AG04449 (cell line): Measurements from ENCODE around the gene F2.

ENCODE experiments used
- CTCF ChIA-PET: fragments of 350-600 bp; formaldehyde crosslinking; extraction: SDS; loops from one replicate; lab custom pipeline; 2021; ENCODE audit warnings: antibody characterized with exemption; lab: Yijun Ruan, JAX
- POLR2A ChIA-PET: fragments of 400-600, 350-600 bp; formaldehyde crosslinking; extraction: SDS; loops from one replicate; lab custom pipeline; 2020; ENCODE audit warnings: antibody characterized with exemption, inconsistent platforms; lab: Yijun Ruan, JAX
- DNase-seq: peaks from one replicate; pipeline ENCODE4 v3.0.0-alpha.2; 2010; ENCODE audit warnings: low read depth, low spot score
- H3K4me3 ChIP-seq: 2 replicates; pipeline ENCODE4 v1.5.1; 2011; ENCODE audit warnings: low read depth, mild to moderate bottlenecking, control low read depth, low read length
- CTCF ChIP-seq: IDR thresholded peaks from one replicate; pipeline ENCODE4 v1.5.1; 2011; ENCODE audit warnings: mild to moderate bottlenecking, moderate library complexity, low read length, control low read depth, inconsistent platforms; ENCODE audit not compliant: insufficient read depth; ENCODE audit errors: missing control alignments

Gene F2

GRCh38 chr11:46718155-46719019, 626 bp upstream of the F2 start:
- no peak for TF ChIP-seq CTCF
- DNase-seq = no peak
- ChIA-PET POLR2A (no interaction called here), CTCF (interaction anchor here (1.3 kb wide), 1 partner anchor 10 kb away, joined by 3 read pairs; no protein-coding TSS in a partner anchor)
- H3K4me3 ChIP-seq = no peak overlapping the region

DNA sequence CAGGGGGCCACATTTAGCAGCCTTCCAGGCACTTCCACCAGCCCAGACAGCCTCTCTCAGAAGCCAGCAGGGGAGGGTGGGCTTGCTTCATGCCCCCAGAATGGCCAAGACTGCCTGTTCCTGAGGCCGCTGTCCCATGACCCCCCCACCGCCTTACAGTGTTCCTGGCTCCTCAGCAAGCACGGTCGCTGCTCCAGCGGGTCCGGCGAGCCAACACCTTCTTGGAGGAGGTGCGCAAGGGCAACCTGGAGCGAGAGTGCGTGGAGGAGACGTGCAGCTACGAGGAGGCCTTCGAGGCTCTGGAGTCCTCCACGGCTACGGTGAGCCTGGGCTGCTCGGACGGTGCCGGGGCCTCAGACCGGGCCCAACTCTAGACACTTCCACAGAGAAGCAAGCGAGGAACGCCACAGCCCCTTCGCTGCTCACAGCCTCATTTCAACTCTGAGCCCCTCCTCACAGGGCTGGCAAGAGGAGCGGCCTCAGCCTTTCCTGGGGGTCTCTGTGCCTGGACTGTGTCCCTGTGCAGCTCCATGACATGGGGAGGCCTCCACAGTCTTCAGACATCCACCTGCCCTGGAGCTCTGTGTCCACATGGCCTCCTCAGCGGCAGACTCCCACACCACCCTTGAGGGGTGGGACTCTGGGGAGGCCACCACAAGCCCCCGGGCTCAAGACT, 668 bp downstream of the F2 start:
- TF ChIP-seq CTCF = no peak
- no peak for DNase-seq
- CTCF ChIA-PET = no interaction called here
- POLR2A ChIA-PET = no interaction called here
- H3K4me3 ChIP-seq = no peak overlapping the region

DNA sequence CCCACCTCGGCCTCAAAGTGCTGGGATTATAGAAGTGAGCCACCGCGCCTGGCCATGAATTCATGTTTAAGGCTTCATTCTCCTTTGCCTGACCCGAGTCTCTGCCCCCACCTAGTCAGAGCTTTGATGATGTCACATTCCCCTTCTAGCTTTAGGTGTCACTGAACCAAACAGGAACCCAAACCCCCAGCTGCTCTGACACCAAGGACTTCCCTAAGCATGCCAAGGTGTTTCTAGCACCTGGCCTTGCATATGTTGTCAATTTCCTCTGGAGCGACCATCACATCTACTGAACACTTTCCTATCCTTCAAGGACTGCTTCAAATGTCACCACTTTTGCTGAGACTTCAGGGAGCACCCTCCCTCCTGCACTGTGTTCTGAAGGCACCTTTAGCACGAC, 2.3 kb downstream of the F2 start:
- H3K4me3 ChIP-seq = no peak overlapping the region
- POLR2A ChIA-PET = no interaction called here
- no peak for DNase-seq
- no peak for TF ChIP-seq CTCF
- CTCF ChIA-PET = interaction anchor here (1.0 kb wide), 1 partner anchor 10 kb away, joined by 3 read pairs; no protein-coding TSS in a partner anchor

DNA sequence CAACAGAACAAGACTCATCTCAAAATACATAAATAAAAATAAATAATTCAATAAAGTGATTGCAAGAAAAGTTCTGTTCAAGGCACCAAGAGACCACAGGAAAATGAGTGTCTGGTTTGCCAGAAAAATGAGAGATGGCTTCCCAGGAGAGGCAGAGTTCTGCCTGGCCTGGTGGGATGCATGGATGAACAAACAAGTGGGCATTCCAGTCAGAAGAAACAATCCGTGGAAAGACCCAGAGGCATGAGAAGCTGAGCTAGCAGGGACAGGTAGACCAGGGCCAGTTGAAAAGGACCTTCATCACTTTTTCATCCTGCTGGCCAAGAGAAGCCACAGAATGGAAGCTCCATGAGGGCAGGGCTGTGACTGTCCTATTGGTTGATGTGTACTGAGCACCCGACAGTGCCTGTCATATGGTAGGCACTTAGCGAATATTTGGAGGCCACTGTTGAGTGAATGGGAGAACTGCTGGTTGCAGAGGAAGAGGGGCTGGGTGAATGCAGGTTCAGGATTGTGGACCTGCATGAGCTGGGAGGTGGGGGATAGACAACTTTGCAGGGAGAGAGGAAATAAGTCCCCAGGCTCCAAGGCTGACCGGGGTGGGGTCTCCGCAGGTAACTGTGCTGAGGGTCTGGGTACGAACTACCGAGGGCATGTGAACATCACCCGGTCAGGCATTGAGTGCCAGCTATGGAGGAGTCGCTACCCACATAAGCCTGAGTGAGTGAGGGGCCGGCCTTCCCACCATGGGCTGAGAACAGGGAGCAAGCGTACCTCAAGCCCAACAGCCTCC, 3.7 kb downstream of the F2 start:
- H3K4me3 ChIP-seq = no peak overlapping the region
- CTCF ChIA-PET = no interaction called here
- DNase-seq = no peak
- no peak for TF ChIP-seq CTCF
- POLR2A ChIA-PET = interaction anchor here (0.7 kb wide), 1 partner anchor 42 kb away, joined by 3 read pairs; no protein-coding TSS in a partner anchor

DNA sequence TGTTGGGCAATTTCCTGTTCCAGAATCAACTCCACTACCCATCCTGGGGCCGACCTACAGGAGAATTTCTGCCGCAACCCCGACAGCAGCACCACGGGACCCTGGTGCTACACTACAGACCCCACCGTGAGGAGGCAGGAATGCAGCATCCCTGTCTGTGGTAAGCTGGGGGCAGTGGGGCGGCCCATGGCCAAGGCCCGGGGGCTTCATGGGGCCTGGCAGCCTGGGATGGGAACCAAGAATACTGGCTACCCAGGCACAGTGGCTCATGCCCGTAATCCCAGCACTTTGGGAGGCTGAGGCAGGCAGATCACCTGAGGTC, 4.3 kb downstream of the F2 start:
- CTCF ChIA-PET = no interaction called here
- POLR2A ChIA-PET = interaction anchor here (0.7 kb wide), 1 partner anchor 41 kb away, joined by 3 read pairs; no protein-coding TSS in a partner anchor
- TF ChIP-seq CTCF = no peak
- no peak overlapping the region for H3K4me3 ChIP-seq
- DNase-seq = no peak
